GM19452 (cell line): ENCODE results near the gene WNK3.

Experiments used
- ATAC-seq: cut with Tn5 transposase; IDR thresholded peaks from one replicate; pipeline ENCODE4 v1.9.1; 2021; ENCODE audit not compliant: unreplicated experiment

WNK3 gene

GRCh38 chrX:54171527-54172250 is 186.2 kb downstream of the WNK3 start:
- no peak for ATAC-seq

GRCh38 chrX:54171091-54171490 is 186.8 kb downstream of the WNK3 start:
- no peak for ATAC-seq

- no peak for ATAC-seq
Measured at GRCh38 chrX:54166915-54167314, 190.9 kb downstream of the WNK3 start.

GRCh38 chrX:54157561-54157960 is 200.3 kb downstream of the WNK3 start:
- ATAC-seq, result no peak
